OCI-LY7 (cell line): Measurements from ENCODE around the gene ATP2B3.

Source experiments
- EZH2phosphoT487 ChIP-seq: fragments of 200-600 bp; sonication (generic); IDR thresholded peaks from 2 replicates; pipeline ENCODE4 v1.6.1; 2018; ENCODE audit warnings: low read depth, borderline replicate concordance, mild to moderate bottlenecking, mixed run types, antibody characterized with exemption, low read length, moderate library complexity, mixed read lengths
- TF ChIP-seq, protein P1 (sequence below): fragments of 200-600 bp; sonication (generic); conservative IDR thresholded peaks from 2 replicates; pipeline ENCODE4 v1.5.1; 2014; ENCODE audit warnings: mild to moderate bottlenecking, antibody characterized with exemption, low read length, moderate library complexity, mixed read lengths

DNA sequence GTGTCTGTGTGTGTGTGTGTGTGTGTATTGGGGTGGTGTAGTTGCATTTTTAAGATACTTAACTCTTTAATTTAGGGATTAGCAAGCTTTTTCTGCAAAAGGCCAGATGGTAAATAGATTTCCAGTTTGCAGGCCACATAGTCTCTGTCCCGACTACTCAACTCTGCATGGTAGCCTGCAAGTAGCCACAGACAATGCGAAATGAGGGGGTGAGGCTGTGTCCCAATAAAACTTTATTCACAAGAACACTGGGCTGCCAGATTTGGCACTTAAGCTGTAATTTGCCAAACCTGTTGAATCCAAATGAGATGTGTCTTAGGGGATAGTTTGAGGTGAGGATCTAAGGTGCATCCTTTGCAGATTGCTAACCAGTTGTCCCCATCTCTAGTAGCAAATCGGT, 6.8 kb downstream of the ATP2B3 start:
- TF ChIP-seq, protein P1, sequence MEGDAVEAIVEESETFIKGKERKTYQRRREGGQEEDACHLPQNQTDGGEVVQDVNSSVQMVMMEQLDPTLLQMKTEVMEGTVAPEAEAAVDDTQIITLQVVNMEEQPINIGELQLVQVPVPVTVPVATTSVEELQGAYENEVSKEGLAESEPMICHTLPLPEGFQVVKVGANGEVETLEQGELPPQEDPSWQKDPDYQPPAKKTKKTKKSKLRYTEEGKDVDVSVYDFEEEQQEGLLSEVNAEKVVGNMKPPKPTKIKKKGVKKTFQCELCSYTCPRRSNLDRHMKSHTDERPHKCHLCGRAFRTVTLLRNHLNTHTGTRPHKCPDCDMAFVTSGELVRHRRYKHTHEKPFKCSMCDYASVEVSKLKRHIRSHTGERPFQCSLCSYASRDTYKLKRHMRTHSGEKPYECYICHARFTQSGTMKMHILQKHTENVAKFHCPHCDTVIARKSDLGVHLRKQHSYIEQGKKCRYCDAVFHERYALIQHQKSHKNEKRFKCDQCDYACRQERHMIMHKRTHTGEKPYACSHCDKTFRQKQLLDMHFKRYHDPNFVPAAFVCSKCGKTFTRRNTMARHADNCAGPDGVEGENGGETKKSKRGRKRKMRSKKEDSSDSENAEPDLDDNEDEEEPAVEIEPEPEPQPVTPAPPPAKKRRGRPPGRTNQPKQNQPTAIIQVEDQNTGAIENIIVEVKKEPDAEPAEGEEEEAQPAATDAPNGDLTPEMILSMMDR: no peak
- no peak for TF ChIP-seq EZH2phosphoT487
